WTC11 (cell line): Measurements from ENCODE around the gene NIT2. TPM values are rescaled to one million over a fixed set of nuclear protein-coding genes. Genes with fewer than 3 reads are reported as not detected.

Experiments used
- ARID4B ChIP-seq: sonication (generic); formaldehyde crosslinking; IDR thresholded peaks from 2 replicates; pipeline ENCODE4 v1.8.0; 2023; ENCODE audit warnings: missing genetic modification reagents, mild to moderate bottlenecking, borderline replicate concordance
- ATF3 ChIP-seq: sonication (generic); formaldehyde crosslinking; conservative IDR thresholded peaks from 2 replicates; pipeline ENCODE4 v1.8.1; 2022; ENCODE audit warnings: mild to moderate bottlenecking, missing genetic modification reagents
- ATF6 ChIP-seq: sonication (generic); formaldehyde crosslinking; IDR thresholded peaks from 2 replicates; pipeline ENCODE4 v1.8.1; 2023; ENCODE audit warnings: mild to moderate bottlenecking, missing genetic modification reagents
- CBFB ChIP-seq: sonication (generic); formaldehyde crosslinking; IDR thresholded peaks from 2 replicates; pipeline ENCODE4 v1.8.1; 2022; ENCODE audit warnings: mild to moderate bottlenecking, low read depth, missing genetic modification reagents
- CREM ChIP-seq: sonication (generic); formaldehyde crosslinking; IDR thresholded peaks from 2 replicates; pipeline ENCODE4 v1.8.1; 2022; ENCODE audit warnings: mild to moderate bottlenecking, missing genetic modification reagents, moderate library complexity
- FOXJ3 ChIP-seq: sonication (generic); formaldehyde crosslinking; IDR thresholded peaks from 2 replicates; pipeline ENCODE4 v1.9.0; 2021; ENCODE audit warnings: missing genetic modification reagents, mild to moderate bottlenecking, borderline replicate concordance
- JUN ChIP-seq: sonication (generic); formaldehyde crosslinking; IDR thresholded peaks from 2 replicates; pipeline ENCODE4 v1.8.0; 2023; ENCODE audit warnings: mild to moderate bottlenecking, missing genetic modification reagents
- NFATC4 ChIP-seq: fragments of 250-450 bp; sonication (Bioruptor Pico); IDR thresholded peaks from 2 replicates; pipeline ENCODE4 v1.9.0; 2021; ENCODE audit warnings: mild to moderate bottlenecking
- NFE2L1 ChIP-seq: sonication (generic); formaldehyde crosslinking; IDR thresholded peaks from 2 replicates; pipeline ENCODE4 v1.8.1; 2023; ENCODE audit warnings: missing genetic modification reagents
- NR1H2 ChIP-seq: sonication (generic); formaldehyde crosslinking; IDR thresholded peaks from 2 replicates; pipeline ENCODE4 v1.9.0; 2021; ENCODE audit warnings: mild to moderate bottlenecking, moderate library complexity, missing genetic modification reagents
- NR3C1 ChIP-seq: sonication (generic); formaldehyde crosslinking; conservative IDR thresholded peaks from 2 replicates; pipeline ENCODE4 v1.8.1; 2023; ENCODE audit warnings: low read depth, mild to moderate bottlenecking, missing genetic modification reagents
- OVOL2 ChIP-seq: fragments of 250-450 bp; sonication (Bioruptor Pico); IDR thresholded peaks from 2 replicates; pipeline ENCODE4 v1.9.0; 2021; ENCODE audit warnings: mild to moderate bottlenecking, borderline replicate concordance
- PREB ChIP-seq: sonication (generic); formaldehyde crosslinking; IDR thresholded peaks from 2 replicates; pipeline ENCODE4 v1.8.1; 2022; ENCODE audit warnings: mild to moderate bottlenecking, missing genetic modification reagents, moderate library complexity, borderline replicate concordance
- SMAD4 ChIP-seq: sonication (generic); formaldehyde crosslinking; IDR thresholded peaks from 2 replicates; pipeline ENCODE4 v1.8.0; 2022; ENCODE audit warnings: mild to moderate bottlenecking, missing genetic modification reagents
- TEAD4 ChIP-seq: sonication (generic); formaldehyde crosslinking; IDR thresholded peaks from 2 replicates; pipeline ENCODE4 v1.8.0; 2022; ENCODE audit warnings: mild to moderate bottlenecking, missing genetic modification reagents
- USF2 ChIP-seq: sonication (generic); formaldehyde crosslinking; IDR thresholded peaks from 2 replicates; pipeline ENCODE4 v1.8.1; 2023; ENCODE audit warnings: mild to moderate bottlenecking, missing genetic modification reagents, moderate library complexity
- ZBTB43 ChIP-seq: sonication (generic); formaldehyde crosslinking; IDR thresholded peaks from 2 replicates; pipeline ENCODE4 v1.8.1; 2023; ENCODE audit warnings: mild to moderate bottlenecking, missing genetic modification reagents
- ZMAT4 ChIP-seq: fragments of 250-450 bp; sonication (Bioruptor Pico); IDR thresholded peaks from 2 replicates; pipeline ENCODE4 v1.9.0; 2021; ENCODE audit warnings: mild to moderate bottlenecking
- ZNF138 ChIP-seq: sonication (generic); formaldehyde crosslinking; conservative IDR thresholded peaks from 2 replicates; pipeline ENCODE4 v1.8.1; 2022; ENCODE audit warnings: mild to moderate bottlenecking, moderate library complexity, missing genetic modification reagents
- ZNF281 ChIP-seq: sonication (generic); formaldehyde crosslinking; IDR thresholded peaks from 2 replicates; pipeline ENCODE4 v1.8.0; 2023; ENCODE audit warnings: mild to moderate bottlenecking, missing genetic modification reagents
- ZNF317 ChIP-seq: sonication (generic); formaldehyde crosslinking; IDR thresholded peaks from 2 replicates; pipeline ENCODE4 v1.8.1; 2023; ENCODE audit warnings: low read depth, mild to moderate bottlenecking, moderate library complexity, missing genetic modification reagents, borderline replicate concordance
- ZNF512 ChIP-seq: sonication (generic); formaldehyde crosslinking; IDR thresholded peaks from 2 replicates; pipeline ENCODE4 v1.8.1; 2022; ENCODE audit warnings: missing genetic modification reagents, borderline replicate concordance
- total RNA-seq: library from RNA; stranded (reverse); gene quantifications from 3 replicates; pipeline ENCODE4 v1.2.3, GENCODE V29; 2021

Gene NIT2
- total RNA-seq, 1 experiment from 2014 or later: 27.3 TPM

GRCh38 chr3:100400780-100401673 is 66.5 kb downstream of the NIT2 start, which contains the start of the genes LNP1 and TOMM70 (continued):
- no peak for TF ChIP-seq PREB
- no peak for TF ChIP-seq ZNF281 (CRISPR knock-in tag)
- TF ChIP-seq ATF6: no peak
- no peak for TF ChIP-seq NFATC4 (CRISPR knock-in tag)
- TF ChIP-seq ZBTB43: no peak
- no peak for TF ChIP-seq CBFB (CRISPR knock-in tag)
- peak; percentile 51; the same call in 1 of the 2 replicates for TF ChIP-seq NFE2L1 (CRISPR knock-in tag)
- TF ChIP-seq TEAD4 (CRISPR knock-in tag): no peak
- TF ChIP-seq OVOL2: no peak
- TF ChIP-seq ZNF317 (CRISPR knock-in tag): no peak
- TF ChIP-seq ZNF138: no peak
- TF ChIP-seq ARID4B: 0 out of 2 replicates have a peak, but pooled peaks have one; percentile 40
- TF ChIP-seq NR3C1 (CRISPR knock-in tag): no peak
- no peak; the same call in 1 of the 2 replicates for TF ChIP-seq JUN (CRISPR knock-in tag)
- TF ChIP-seq ZNF512 (CRISPR knock-in tag): no peak
- no peak for TF ChIP-seq ZMAT4 (CRISPR knock-in tag)
- TF ChIP-seq SMAD4 (CRISPR knock-in tag): no peak
- no peak for TF ChIP-seq FOXJ3 (CRISPR knock-in tag)
- TF ChIP-seq USF2 (CRISPR knock-in tag): no peak
- no peak for TF ChIP-seq ATF3
- no peak for TF ChIP-seq NR1H2
- TF ChIP-seq CREM (CRISPR knock-in tag): peak; percentile 51
